ENCODE results near the gene TJAP1.

Gene TJAP1

DNA sequence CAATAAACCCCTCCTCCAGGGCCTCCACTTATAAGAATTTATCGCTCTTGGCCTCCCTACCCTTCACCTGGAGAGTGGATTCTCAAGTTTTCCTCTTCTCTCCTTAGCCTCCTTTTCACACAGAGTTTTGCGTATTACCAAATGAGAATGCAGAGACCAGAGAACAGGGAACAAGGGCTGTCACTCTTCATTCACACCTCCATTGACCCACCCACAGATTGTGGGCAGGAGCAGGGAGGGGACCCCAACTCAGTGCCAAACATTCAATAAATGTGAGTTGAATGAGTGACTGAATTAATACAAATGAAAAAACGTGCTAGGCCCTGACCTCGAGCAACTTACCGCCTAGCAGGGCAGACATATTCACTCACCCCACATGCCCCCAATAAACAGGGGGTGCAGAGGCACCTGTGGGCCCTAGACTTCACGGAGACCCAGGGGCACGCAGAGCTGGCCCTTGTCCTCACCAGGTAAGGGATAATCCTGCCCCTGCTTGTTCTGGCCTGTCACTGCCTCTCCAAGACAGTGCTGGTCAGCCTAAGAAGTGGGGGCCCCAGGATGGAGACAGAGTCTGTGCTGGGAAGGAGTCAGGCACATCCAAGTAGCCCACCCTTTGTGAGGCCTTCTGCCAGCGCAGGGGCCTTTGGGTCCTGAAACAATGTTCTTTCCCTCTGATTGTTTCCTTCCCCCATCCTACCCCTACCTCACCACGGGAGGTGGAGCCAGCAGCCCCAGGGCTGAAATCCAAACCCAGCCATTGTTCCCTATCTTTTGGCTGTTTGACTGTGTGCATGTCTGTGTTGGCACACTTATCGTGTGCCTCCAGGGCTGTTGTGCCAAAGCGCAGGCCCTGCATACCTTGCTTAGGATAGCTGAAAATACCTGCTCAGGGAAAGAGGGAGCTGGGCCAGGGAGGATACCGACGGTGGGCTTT lies 8.4 kb upstream of the TJAP1 start:
- H3K27me3 ChIP-seq (ENCODE audit: control insufficient read depth, insufficient read depth, low read length) = no peaks in the 10 kb centered on the region
- no peak overlapping the region for H3K4me3 ChIP-seq (ENCODE audit: low read depth, low read length)
- H3K9me3 ChIP-seq (ENCODE audit: control insufficient read depth, insufficient read depth, low read length) = no peaks in the 10 kb centered on the region
- peaks cover 9% of the 10 kb centered on the region for H3K4me1 ChIP-seq (ENCODE audit: control insufficient read depth, insufficient read depth, low read length)
- peak overlapping the region; percentile 54 for H3K9ac ChIP-seq (ENCODE audit: low read depth, low read length)
- H3K36me3 ChIP-seq (ENCODE audit: control insufficient read depth, insufficient read depth, low read length) = no peaks in the 10 kb centered on the region

DNA sequence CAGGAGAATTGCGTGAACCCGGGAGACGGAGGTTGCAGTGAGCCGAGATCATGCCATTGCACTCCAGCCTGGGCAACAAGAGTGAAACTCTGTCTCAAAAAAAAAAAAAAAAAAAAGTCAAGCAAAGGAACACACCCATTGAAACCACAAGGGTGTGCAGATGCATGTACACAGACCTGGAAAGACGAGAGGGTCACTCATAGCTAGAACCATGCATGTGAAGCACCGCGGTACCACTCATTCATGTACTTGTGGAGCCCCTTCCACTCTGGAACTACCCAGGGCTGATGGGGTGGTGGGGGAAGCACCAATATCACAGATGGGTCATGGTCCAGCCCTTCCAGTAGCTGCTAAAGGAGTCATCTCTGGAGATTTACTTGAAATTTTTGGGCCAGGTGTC lies 7.4 kb upstream of the TJAP1 start:
- peaks cover 9% of the 10 kb centered on the region for H3K4me1 ChIP-seq (ENCODE audit: control insufficient read depth, insufficient read depth, low read length)
- no peaks in the 10 kb centered on the region for H3K36me3 ChIP-seq (ENCODE audit: control insufficient read depth, insufficient read depth, low read length)
- no peaks in the 10 kb centered on the region for H3K9me3 ChIP-seq (ENCODE audit: control insufficient read depth, insufficient read depth, low read length)
- no peak overlapping the region for H3K9ac ChIP-seq (ENCODE audit: low read depth, low read length)
- no peak overlapping the region for H3K4me3 ChIP-seq (ENCODE audit: low read depth, low read length)
- no peaks in the 10 kb centered on the region for H3K27me3 ChIP-seq (ENCODE audit: control insufficient read depth, insufficient read depth, low read length)

DNA sequence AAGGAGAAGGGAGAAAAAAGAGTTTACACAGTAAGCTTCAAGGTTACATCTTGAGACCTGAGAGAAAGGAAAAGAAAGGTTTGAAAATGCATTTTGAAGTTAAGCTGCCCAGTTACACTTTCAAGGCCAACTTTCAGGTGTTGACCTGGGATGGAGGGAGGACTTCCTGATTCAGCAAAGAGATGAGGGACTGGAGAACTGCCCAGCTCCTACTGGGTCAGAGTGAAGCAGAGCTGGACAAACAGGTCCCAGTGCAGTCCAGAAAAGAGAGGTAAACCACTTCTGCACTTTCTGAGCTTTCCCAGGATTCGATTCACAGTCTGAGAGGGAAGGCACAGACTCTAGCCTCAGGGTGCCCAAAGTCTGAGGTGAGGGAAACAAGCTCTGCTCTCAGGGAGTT lies 6.0 kb upstream of the TJAP1 start:
- no peaks in the 10 kb centered on the region for H3K36me3 ChIP-seq (ENCODE audit: control insufficient read depth, insufficient read depth, low read length)
- H3K4me1 ChIP-seq (ENCODE audit: control insufficient read depth, insufficient read depth, low read length) = peaks cover 9% of the 10 kb centered on the region
- no peaks in the 10 kb centered on the region for H3K9me3 ChIP-seq (ENCODE audit: control insufficient read depth, insufficient read depth, low read length)
- H3K4me3 ChIP-seq (ENCODE audit: low read depth, low read length) = no peak overlapping the region
- H3K27me3 ChIP-seq (ENCODE audit: control insufficient read depth, insufficient read depth, low read length) = no peaks in the 10 kb centered on the region
- no peak overlapping the region for H3K9ac ChIP-seq (ENCODE audit: low read depth, low read length)

DNA sequence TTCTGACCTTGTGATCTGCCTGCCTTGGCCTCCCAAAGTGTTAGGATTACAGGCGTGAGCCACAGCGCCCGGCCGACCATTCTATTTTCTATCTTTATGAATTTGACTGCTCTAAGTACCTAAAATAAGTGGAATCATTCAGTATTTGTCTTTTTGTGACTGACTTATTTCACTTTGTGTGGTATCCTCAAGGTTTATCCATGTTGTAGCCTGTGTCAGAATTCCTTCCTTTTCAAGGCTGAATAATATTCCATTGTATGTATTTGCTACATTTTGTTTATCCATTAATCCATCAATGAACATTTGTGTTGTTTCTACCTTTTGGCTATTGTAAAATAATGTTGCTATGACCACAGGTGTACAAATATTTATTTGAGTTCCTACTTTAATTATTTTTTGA lies 4.9 kb upstream of the TJAP1 start:
- Histone ChIP-seq H3K9ac (ENCODE audit: low read depth, low read length) (no peak overlapping the region), H3K9me3 (ENCODE audit: control insufficient read depth, insufficient read depth, low read length) (no peaks in the 10 kb centered on the region), H3K36me3 (ENCODE audit: control insufficient read depth, insufficient read depth, low read length) (no peaks in the 10 kb centered on the region), H3K4me1 (ENCODE audit: control insufficient read depth, insufficient read depth, low read length) (peaks cover 12% of the 10 kb centered on the region), H3K27me3 (ENCODE audit: control insufficient read depth, insufficient read depth, low read length) (no peaks in the 10 kb centered on the region), H3K4me3 (ENCODE audit: low read depth, low read length) (no peak overlapping the region)

DNA sequence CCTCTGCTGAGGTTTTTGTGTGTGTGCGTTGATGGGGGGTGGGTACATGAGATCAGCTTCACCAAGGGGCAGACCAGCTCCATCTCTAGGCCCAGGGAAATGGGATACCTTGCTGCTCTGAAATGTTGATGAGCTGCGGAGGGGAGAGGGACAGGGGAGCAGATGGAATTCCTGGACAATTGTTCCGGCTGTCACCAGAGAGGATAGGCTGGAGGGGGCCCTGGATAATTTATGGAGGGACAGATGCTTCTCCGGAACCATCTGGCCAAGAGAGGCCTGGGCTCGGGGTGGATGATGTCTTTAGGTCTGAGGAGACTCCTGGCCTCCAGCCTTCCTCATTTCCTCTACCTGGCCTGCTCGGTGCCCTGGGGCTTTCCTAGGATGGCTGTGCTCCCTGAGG lies 1.9 kb upstream of the TJAP1 start:
- H3K4me1 ChIP-seq (ENCODE audit: control insufficient read depth, insufficient read depth, low read length) = peaks cover 7% of the 10 kb centered on the region
- H3K4me3 ChIP-seq (ENCODE audit: low read depth, low read length) = no peak overlapping the region
- peak overlapping the region; percentile 24 for H3K9ac ChIP-seq (ENCODE audit: low read depth, low read length)
- no peaks in the 10 kb centered on the region for H3K9me3 ChIP-seq (ENCODE audit: control insufficient read depth, insufficient read depth, low read length)
- H3K27me3 ChIP-seq (ENCODE audit: control insufficient read depth, insufficient read depth, low read length) = no peaks in the 10 kb centered on the region
- peaks cover 3% of the 10 kb centered on the region for H3K36me3 ChIP-seq (ENCODE audit: control insufficient read depth, insufficient read depth, low read length)

DNA sequence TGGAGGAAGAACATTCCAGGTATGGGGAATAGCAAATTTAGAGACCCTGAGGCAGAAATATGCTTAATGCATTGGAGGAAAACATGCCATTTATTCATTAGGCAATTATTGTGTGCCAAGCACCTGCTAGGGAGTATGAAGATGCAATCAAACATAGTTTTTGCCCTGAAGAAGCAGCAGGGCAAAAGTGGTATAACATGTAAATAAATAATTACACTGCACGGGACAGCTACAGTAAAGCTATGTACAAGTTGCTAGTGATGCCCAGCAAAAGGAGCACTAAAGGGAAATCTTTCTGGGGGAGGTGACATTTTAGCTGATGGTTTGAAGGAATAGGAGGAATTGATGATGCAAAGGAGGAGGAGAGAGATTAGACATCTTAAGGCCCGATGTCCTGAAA lies 624 bp upstream of the TJAP1 start:
- H3K4me1 ChIP-seq (ENCODE audit: control insufficient read depth, insufficient read depth, low read length) = peaks cover 13% of the 10 kb centered on the region
- no peaks in the 10 kb centered on the region for H3K27me3 ChIP-seq (ENCODE audit: control insufficient read depth, insufficient read depth, low read length)
- peaks cover 3% of the 10 kb centered on the region for H3K36me3 ChIP-seq (ENCODE audit: control insufficient read depth, insufficient read depth, low read length)
- peak overlapping the region; percentile 47 for H3K4me3 ChIP-seq (ENCODE audit: low read depth, low read length)
- H3K9ac ChIP-seq (ENCODE audit: low read depth, low read length) = peak overlapping the region; percentile 9
- H3K9me3 ChIP-seq (ENCODE audit: control insufficient read depth, insufficient read depth, low read length) = no peaks in the 10 kb centered on the region

DNA sequence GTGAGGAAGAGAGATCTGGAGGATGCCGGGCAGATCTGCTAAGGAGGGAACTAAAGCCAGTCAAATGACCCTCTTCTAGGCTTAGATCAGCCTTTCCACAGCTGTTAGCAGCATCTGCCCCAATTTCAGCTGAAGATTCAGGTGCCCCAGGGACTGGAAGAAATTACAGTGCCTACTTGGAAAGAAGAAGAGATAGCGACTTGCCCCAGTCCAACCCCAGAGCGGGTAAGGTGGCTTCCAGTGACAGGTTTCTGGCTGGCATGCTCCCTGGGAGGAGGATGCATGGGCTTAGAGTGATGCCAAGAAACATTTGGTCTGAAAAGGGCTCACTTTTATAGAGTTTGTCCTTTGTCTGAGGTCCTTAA lies 620 bp downstream of the TJAP1 start:
- Histone ChIP-seq H3K4me1 (ENCODE audit: control insufficient read depth, insufficient read depth, low read length) (peaks cover 22% of the 10 kb centered on the region), H3K9ac (ENCODE audit: low read depth, low read length) (peak overlapping the region; percentile 73), H3K36me3 (ENCODE audit: control insufficient read depth, insufficient read depth, low read length) (peaks cover 3% of the 10 kb centered on the region), H3K9me3 (ENCODE audit: control insufficient read depth, insufficient read depth, low read length) (no peaks in the 10 kb centered on the region), H3K4me3 (ENCODE audit: low read depth, low read length) (peak overlapping the region; percentile 72), H3K27me3 (ENCODE audit: control insufficient read depth, insufficient read depth, low read length) (no peaks in the 10 kb centered on the region)

DNA sequence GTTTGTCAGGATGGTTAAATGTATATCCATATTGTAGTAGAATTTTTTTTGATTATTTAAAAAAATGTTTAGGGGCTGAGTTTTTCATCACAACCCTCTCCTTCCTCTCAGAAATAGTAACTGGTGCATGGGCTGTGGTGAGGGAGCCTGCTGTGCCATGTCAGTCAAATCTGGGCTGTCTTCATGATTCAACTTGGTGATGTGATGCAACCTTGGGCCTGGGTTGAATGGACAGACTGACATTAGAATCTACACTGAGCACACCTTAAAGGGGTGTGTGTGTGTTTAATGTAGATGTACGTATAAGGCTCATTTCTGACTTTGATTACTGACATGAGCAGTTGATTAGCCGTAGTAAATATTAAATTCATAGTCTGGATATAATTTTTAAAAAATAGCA lies 3.7 kb downstream of the TJAP1 start:
- H3K27me3 ChIP-seq (ENCODE audit: control insufficient read depth, insufficient read depth, low read length) = no peaks in the 10 kb centered on the region
- H3K4me3 ChIP-seq (ENCODE audit: low read depth, low read length) = no peak overlapping the region
- H3K9me3 ChIP-seq (ENCODE audit: control insufficient read depth, insufficient read depth, low read length) = no peaks in the 10 kb centered on the region
- H3K4me1 ChIP-seq (ENCODE audit: control insufficient read depth, insufficient read depth, low read length) = peaks cover 22% of the 10 kb centered on the region
- no peak overlapping the region for H3K9ac ChIP-seq (ENCODE audit: low read depth, low read length)
- peaks cover 3% of the 10 kb centered on the region for H3K36me3 ChIP-seq (ENCODE audit: control insufficient read depth, insufficient read depth, low read length)

DNA sequence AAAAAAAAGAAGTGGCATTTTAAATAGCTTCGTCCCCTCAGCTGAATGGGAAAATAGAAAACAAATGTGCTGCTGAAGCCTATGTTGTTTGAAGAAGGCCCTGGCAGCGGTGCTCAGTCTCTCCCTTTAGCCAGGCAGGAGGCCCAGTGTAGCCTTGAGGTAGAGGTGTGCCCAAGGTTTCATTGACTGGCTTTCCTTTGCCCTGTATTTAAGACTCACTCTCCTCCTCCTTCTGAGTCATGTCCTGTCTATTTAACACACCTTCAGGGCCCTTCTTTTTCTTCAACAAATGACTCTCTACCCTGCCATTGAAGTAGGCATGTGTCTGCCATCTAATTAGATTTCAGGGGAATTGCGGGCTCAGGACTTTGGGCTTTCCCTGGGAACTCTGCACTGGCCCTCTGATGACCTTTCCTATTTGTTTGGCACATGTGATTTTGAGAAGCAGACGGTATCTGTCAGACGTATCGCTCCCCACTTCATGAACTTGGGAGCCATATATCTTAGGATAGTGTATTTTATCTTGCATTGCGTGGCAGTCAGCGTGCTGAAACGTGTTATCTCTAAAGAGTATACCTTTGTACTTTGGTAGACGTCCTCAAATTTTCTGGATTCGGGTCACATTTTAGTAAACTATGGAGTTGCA lies 4.3 kb downstream of the TJAP1 start:
- Histone ChIP-seq H3K9ac (ENCODE audit: low read depth, low read length) (no peak overlapping the region), H3K4me3 (ENCODE audit: low read depth, low read length) (peak overlapping the region; percentile 2)

DNA sequence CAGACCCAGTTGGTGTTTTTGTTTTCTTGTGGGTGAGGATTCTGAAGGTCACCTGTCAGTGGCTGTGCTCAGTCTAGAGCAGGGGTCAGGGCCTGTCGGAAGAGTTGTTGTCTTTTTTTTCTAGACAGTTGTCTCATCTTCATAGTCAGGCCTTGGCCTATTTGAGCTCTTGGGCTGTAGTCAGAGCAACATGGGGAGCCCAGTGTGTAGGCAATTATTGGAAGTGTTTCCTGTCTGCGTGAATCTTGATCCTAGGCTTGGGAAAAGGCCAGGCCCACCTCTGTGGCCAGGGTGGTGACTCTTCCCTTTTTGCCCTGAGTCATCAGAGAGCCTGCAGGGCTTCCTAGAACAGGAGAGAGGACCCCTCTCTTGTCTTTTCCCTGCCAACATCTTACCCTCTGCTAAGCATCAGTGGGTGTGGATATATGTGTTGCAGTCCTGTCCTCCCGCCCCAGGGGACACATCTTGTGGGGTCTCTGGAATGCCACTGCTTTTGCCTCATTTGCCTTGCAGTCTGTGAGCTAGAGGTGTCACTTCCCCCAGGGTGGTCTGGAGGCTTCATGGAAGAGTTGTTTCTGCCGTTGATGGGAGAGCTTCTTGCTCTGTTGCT lies 11.4 kb downstream of the TJAP1 start:
- no peaks in the 10 kb centered on the region for H3K4me1 ChIP-seq (ENCODE audit: control insufficient read depth, insufficient read depth, low read length)
- no peak overlapping the region for H3K9ac ChIP-seq (ENCODE audit: low read depth, low read length)
- no peaks in the 10 kb centered on the region for H3K9me3 ChIP-seq (ENCODE audit: control insufficient read depth, insufficient read depth, low read length)
- H3K36me3 ChIP-seq (ENCODE audit: control insufficient read depth, insufficient read depth, low read length) = no peaks in the 10 kb centered on the region
- no peak overlapping the region for H3K4me3 ChIP-seq (ENCODE audit: low read depth, low read length)
- no peaks in the 10 kb centered on the region for H3K27me3 ChIP-seq (ENCODE audit: control insufficient read depth, insufficient read depth, low read length)

More for the DNA sequence above, 4.3 kb downstream of the TJAP1 start:
- Histone ChIP-seq H3K4me1 (ENCODE audit: control insufficient read depth, insufficient read depth, low read length) (peaks cover 21% of the 10 kb centered on the region), H3K9me3 (ENCODE audit: control insufficient read depth, insufficient read depth, low read length) (no peaks in the 10 kb centered on the region), H3K27me3 (ENCODE audit: control insufficient read depth, insufficient read depth, low read length) (no peaks in the 10 kb centered on the region), H3K36me3 (ENCODE audit: control insufficient read depth, insufficient read depth, low read length) (peaks cover 3% of the 10 kb centered on the region)

DNA sequence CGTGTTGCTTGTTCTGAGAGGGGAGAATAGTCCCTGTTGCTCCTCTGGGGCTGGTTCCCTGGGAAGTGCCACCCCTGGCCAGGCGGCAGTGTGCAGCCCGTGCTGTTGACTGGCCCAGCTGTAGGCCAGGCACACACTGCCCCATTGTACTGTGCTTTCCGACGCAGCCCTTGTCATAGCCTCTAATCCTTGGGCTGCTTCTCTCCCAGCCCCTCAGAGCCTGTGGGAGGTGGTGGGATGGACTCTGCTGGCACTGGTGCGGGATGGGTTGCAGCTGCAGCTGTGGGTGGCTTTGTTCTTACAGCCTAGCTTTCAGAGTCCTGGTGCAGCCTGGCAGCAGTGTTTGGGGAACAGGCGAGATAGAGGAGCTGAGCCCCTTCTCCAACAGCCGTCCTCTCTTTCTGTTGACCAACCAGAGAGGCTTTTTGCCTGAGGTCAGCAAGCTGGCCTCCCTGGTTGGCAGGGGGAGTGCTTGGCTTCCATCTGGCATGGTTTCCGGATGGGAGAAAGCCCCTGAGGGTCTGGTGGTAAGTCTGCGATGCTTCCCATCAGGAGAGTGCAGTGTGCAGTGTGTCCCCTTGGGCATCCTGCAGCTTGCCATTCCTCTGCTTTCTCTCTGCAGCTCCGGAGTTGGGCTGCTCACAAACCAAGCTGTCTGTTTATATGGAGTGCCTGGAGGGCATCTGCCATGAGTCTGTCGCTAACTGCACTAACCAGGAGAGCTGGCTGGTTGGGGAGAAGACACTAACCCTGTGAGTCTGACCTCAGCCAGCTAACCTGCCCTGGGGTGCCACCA lies 12.1 kb downstream of the TJAP1 start:
- Histone ChIP-seq H3K4me1 (ENCODE audit: control insufficient read depth, insufficient read depth, low read length) (no peaks in the 10 kb centered on the region), H3K27me3 (ENCODE audit: control insufficient read depth, insufficient read depth, low read length) (no peaks in the 10 kb centered on the region), H3K9ac (ENCODE audit: low read depth, low read length) (no peak overlapping the region), H3K4me3 (ENCODE audit: low read depth, low read length) (no peak overlapping the region), H3K36me3 (ENCODE audit: control insufficient read depth, insufficient read depth, low read length) (no peaks in the 10 kb centered on the region), H3K9me3 (ENCODE audit: control insufficient read depth, insufficient read depth, low read length) (no peaks in the 10 kb centered on the region)
